DOHH2 (cell line): ENCODE data around the gene PYCR2.

Experiments used
- H3F3A ChIP-seq: fragments of 200-600 bp; sonication (generic), shearing (Covaris generic); 2 replicates; pipeline ENCODE4 v1.6.0; 2016; ENCODE audit warnings: antibody characterized with exemption, mild to moderate bottlenecking; ENCODE audit not compliant: control insufficient read depth, insufficient read depth
- H3K27ac ChIP-seq: fragments of 200-600 bp; sonication (generic); 2 replicates; pipeline ENCODE4 v1.5.1; 2014; ENCODE audit warnings: low read depth, mild to moderate bottlenecking, low read length, moderate library complexity
- H3K27me3 ChIP-seq: fragments of 200-600 bp; sonication (generic); 2 replicates; pipeline ENCODE4 v1.6.1; 2014; ENCODE audit warnings: mild to moderate bottlenecking, low read length, mixed read lengths; ENCODE audit not compliant: control insufficient read depth
- H3K36me3 ChIP-seq: fragments of 200-600 bp; sonication (generic); 2 replicates; pipeline ENCODE4 v1.6.1; 2014; ENCODE audit warnings: mild to moderate bottlenecking, low read length, moderate library complexity, mixed read lengths; ENCODE audit not compliant: control insufficient read depth
- H3K4me1 ChIP-seq: fragments of 200-600 bp; sonication (generic); 2 replicates; pipeline ENCODE4 v1.6.1; 2014; ENCODE audit warnings: mild to moderate bottlenecking, low read length, mixed read lengths; ENCODE audit not compliant: control insufficient read depth
- H3K4me2 ChIP-seq: fragments of 200-600 bp; sonication (generic); 2 replicates; pipeline ENCODE4 v1.6.0; 2014; ENCODE audit warnings: mild to moderate bottlenecking, low read length, moderate library complexity
- H3K4me3 ChIP-seq: fragments of 200-600 bp; sonication (generic); 2 replicates; pipeline ENCODE4 v1.5.1; 2014; ENCODE audit warnings: mild to moderate bottlenecking, low read length, mixed read lengths
- H3K79me2 ChIP-seq: fragments of 200-600 bp; sonication (generic); 2 replicates; pipeline ENCODE4 v1.6.1; 2014; ENCODE audit warnings: mild to moderate bottlenecking, low read length, mixed read lengths; ENCODE audit not compliant: control insufficient read depth
- H3K9me2 ChIP-seq: fragments of 200-600 bp; sonication (generic); replicated peaks from 2 replicates; pipeline ENCODE4 v1.6.1; 2014; ENCODE audit warnings: mild to moderate bottlenecking, low read length, mixed read lengths; ENCODE audit not compliant: control insufficient read depth
- H3K9me3 ChIP-seq: fragments of 200-600 bp; sonication (generic); 2 replicates; pipeline ENCODE4 v1.6.1; 2014; ENCODE audit warnings: antibody characterized with exemption, low read length, mixed read lengths; ENCODE audit not compliant: control insufficient read depth, insufficient read depth
- H4K20me1 ChIP-seq: fragments of 200-600 bp; sonication (generic); 2 replicates; pipeline ENCODE4 v1.6.0; 2014; ENCODE audit warnings: low read depth, mild to moderate bottlenecking, antibody characterized with exemption, low read length, moderate library complexity; ENCODE audit not compliant: control insufficient read depth, insufficient read depth
- CTCF ChIP-seq: fragments of 200-600 bp; sonication (generic); IDR thresholded peaks from one replicate; pipeline ENCODE4 v1.5.1; 2014; ENCODE audit warnings: antibody characterized with exemption, mild to moderate bottlenecking, low read depth, low read length; ENCODE audit not compliant: poor library complexity, severe bottlenecking
- EZH2phosphoT487 ChIP-seq: fragments of 200-600 bp; sonication (generic); IDR thresholded peaks from 2 replicates; pipeline ENCODE4 v1.6.1; 2017; ENCODE audit warnings: borderline replicate concordance, mild to moderate bottlenecking, antibody characterized with exemption, low read length, moderate library complexity, mixed read lengths

PYCR2 gene

GRCh38 chr1:225914391-225914790 is 9.7 kb downstream of the PYCR2 start:
- Histone ChIP-seq H3K36me3 (peaks cover 19% of the 10 kb centered on the region), H3K9me2 (no peaks in the 10 kb centered on the region)

GRCh38 chr1:225911191-225912130 is 12.6 kb downstream of the PYCR2 start:
- TF ChIP-seq EZH2phosphoT487 = no peak
- TF ChIP-seq CTCF = peak; percentile 63
- H3K9me2 ChIP-seq = no peaks in the 10 kb centered on the region
- H3K4me1 ChIP-seq = peaks cover 4% of the 10 kb centered on the region; the same call in 1 of the 2 replicates
- no peaks in the 10 kb centered on the region for H3F3A ChIP-seq
- no peak overlapping the region for H3K4me3 ChIP-seq
- no peaks in the 10 kb centered on the region for H3K9me3 ChIP-seq
- H3K4me2 ChIP-seq = no peak overlapping the region
- no peaks in the 10 kb centered on the region for H3K27me3 ChIP-seq
- no peaks in the 10 kb centered on the region for H3K79me2 ChIP-seq
- no peak overlapping the region for H3K27ac ChIP-seq
- H4K20me1 ChIP-seq = no peaks in the 10 kb centered on the region
- no peaks in the 10 kb centered on the region for H3K36me3 ChIP-seq

More at GRCh38 chr1:225914391-225914790, 9.7 kb downstream of the PYCR2 start:
- Histone ChIP-seq H3K79me2 (no peaks in the 10 kb centered on the region), H3K9me3 (no peaks in the 10 kb centered on the region), H3K27me3 (no peaks in the 10 kb centered on the region), H3K4me1 (peaks cover 4% of the 10 kb centered on the region; the same call in 1 of the 2 replicates), H4K20me1 (no peaks in the 10 kb centered on the region), H3K4me3 (no peak overlapping the region), H3K4me2 (no peak overlapping the region), H3K27ac (no peak overlapping the region), H3F3A (peaks cover 3% of the 10 kb centered on the region; the same call in 1 of the 2 replicates)
- no peak for TF ChIP-seq CTCF

- Histone ChIP-seq H3K4me1 (peaks cover 4% of the 10 kb centered on the region; the same call in 1 of the 2 replicates), H3K4me2 (no peak overlapping the region), H3K36me3 (no peaks in the 10 kb centered on the region), H3K4me3 (no peak overlapping the region), H3K9me3 (no peaks in the 10 kb centered on the region), H3K27ac (no peak overlapping the region), H3K27me3 (no peaks in the 10 kb centered on the region), H3K79me2 (no peaks in the 10 kb centered on the region), H3F3A (no peaks in the 10 kb centered on the region), H3K9me2 (no peaks in the 10 kb centered on the region), H4K20me1 (no peaks in the 10 kb centered on the region)
- TF ChIP-seq CTCF (no peak), EZH2phosphoT487 (no peak)
Measured at GRCh38 chr1:225909477-225909876, 14.6 kb downstream of the PYCR2 start.
